GM12875 (cell line): ENCODE results near the gene LTB.

ENCODE experiments used
- H3K4me3 ChIP-seq: one replicate; pipeline ENCODE4 v1.5.1; 2011; ENCODE audit warnings: low read depth, low read length, control low read depth
- CTCF ChIP-seq: IDR thresholded peaks from 2 replicates; pipeline ENCODE4 v1.5.1; 2011; ENCODE audit warnings: low read depth, mild to moderate bottlenecking, control low read depth, inconsistent platforms, low read length, moderate library complexity, borderline replicate concordance; ENCODE audit not compliant: insufficient read depth

Gene LTB

GRCh38 chr6:31546339-31546957, 35.8 kb downstream of the LTB start, which contains the start of gene ATP6V1G2:
TSS of gene ATP6V1G2 (minus strand) at chr6:31546608. CDS start at chr6:31546559, 49 bp downstream.
- peak; percentile 95 for TF ChIP-seq CTCF
- peak within 1 kb of the TSS; percentile 49 for H3K4me3 ChIP-seq

GRCh38 chr6:31545291-31545690, 36.9 kb downstream of the LTB start:
- no peak for TF ChIP-seq CTCF
- no peak overlapping the region for H3K4me3 ChIP-seq

GRCh38 chr6:31544676-31545075, 37.5 kb downstream of the LTB start:
- no peak for TF ChIP-seq CTCF

GRCh38 chr6:31543639-31544038, 38.6 kb downstream of the LTB start:
- H3K4me3 ChIP-seq, result no peak overlapping the region
- no peak for TF ChIP-seq CTCF

More at GRCh38 chr6:31544676-31545075, 37.5 kb downstream of the LTB start:
- H3K4me3 ChIP-seq, result no peak overlapping the region

- no peak for TF ChIP-seq CTCF
- peak within 1 kb of the TSS; percentile 67 for H3K4me3 ChIP-seq
Measured at GRCh38 chr6:31541658-31542521, 40.3 kb downstream of the LTB start, which contains the start of gene DDX39B. TSS of gene DDX39B (minus strand) at chr6:31542003. CDS start at chr6:31540532, 1,471 bp downstream.

- no peak for TF ChIP-seq CTCF
- H3K4me3 ChIP-seq, result peak overlapping the region; percentile 67
Measured at GRCh38 chr6:31541059-31541657, 41.1 kb downstream of the LTB start.
